ENCODE results near the gene ATP11C. TPM values are rescaled to one million over a fixed set of nuclear protein-coding genes. Genes with fewer than 3 reads are reported as not detected.
"Not testable (repeated sequence)": the region's sequence is repeated elsewhere in the genome, so short reads cannot be mapped to it uniquely, and the experiment has no call there.

ATP11C gene
- total RNA-seq, 1 experiment from 2014 or later = 19.4 TPM

GRCh38 chrX:139924069-139924695, 8.7 kb downstream of the ATP11C start (continued):
- TF ChIP-seq POLR2AphosphoS5 (IDR thresholded peaks at IDR 0.05; ENCODE audit: low read depth, low read length) (no peak), SRF (IDR thresholded peaks at IDR 0.05; ENCODE audit: low read depth) (no peak), ELF1 (IDR thresholded peaks at IDR 0.05; ENCODE audit: borderline replicate concordance, low read depth) (no peak), ZFX (IDR thresholded peaks at IDR 0.05) (no peak), SP1 (IDR thresholded peaks at IDR 0.05; ENCODE audit: low read depth) (no peak), EZH2 (IDR thresholded peaks at IDR 0.05) (no peak), ZNF274 (IDR thresholded peaks at IDR 0.05; ENCODE audit: low read depth, low read length) (no peak), EGR1 (IDR thresholded peaks at IDR 0.05; ENCODE audit: low read depth) (no peak), FOSL1 (IDR thresholded peaks at IDR 0.05; ENCODE audit: low read depth) (no peak)
- TF ChIP-seq, protein P1, sequence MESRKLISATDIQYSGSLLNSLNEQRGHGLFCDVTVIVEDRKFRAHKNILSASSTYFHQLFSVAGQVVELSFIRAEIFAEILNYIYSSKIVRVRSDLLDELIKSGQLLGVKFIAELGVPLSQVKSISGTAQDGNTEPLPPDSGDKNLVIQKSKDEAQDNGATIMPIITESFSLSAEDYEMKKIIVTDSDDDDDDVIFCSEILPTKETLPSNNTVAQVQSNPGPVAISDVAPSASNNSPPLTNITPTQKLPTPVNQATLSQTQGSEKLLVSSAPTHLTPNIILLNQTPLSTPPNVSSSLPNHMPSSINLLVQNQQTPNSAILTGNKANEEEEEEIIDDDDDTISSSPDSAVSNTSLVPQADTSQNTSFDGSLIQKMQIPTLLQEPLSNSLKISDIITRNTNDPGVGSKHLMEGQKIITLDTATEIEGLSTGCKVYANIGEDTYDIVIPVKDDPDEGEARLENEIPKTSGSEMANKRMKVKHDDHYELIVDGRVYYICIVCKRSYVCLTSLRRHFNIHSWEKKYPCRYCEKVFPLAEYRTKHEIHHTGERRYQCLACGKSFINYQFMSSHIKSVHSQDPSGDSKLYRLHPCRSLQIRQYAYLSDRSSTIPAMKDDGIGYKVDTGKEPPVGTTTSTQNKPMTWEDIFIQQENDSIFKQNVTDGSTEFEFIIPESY (IDR thresholded peaks at IDR 0.05; ENCODE audit: extremely low read depth, insufficient replicate concordance, low read length) = no peak

- BruUV-seq (replicated peaks); H2AFZ ChIP-seq (ENCODE audit: low read depth, low read length, poor library complexity, severe bottlenecking); H3K4me2 ChIP-seq (ENCODE audit: low read length); H3K27me3 ChIP-seq (ENCODE audit: insufficient read depth, low read length); POLR2A ChIA-PET; CTCF ChIA-PET; H3K36me3 ChIP-seq (ENCODE audit: control insufficient read depth in 1 of 2, insufficient read depth in 2 of 2, low read length in 2 of 2); H3K9ac ChIP-seq (ENCODE audit: low read length); H3K4me3 ChIP-seq (replicated peaks in 1 of 2; ENCODE audit: low read depth in 1 of 2, low read length in 2 of 2); H3K9me2 ChIP-seq (ENCODE audit: insufficient read depth); RAD21 ChIA-PET (ENCODE audit: low non-redundant PET in 1 of 2, low total read pairs in 2 of 2, uncharacterized antibody in 2 of 2, unreplicated experiment in 2 of 2); ATAC-seq; H3K9me3 ChIP-seq (ENCODE audit: control insufficient read depth in 1 of 2, insufficient read depth in 1 of 2, low read depth in 1 of 2, low read length in 2 of 2); H3K27ac ChIP-seq (ENCODE audit: low read depth, low read length); H4K20me1 ChIP-seq (ENCODE audit: insufficient read depth); DNase-seq (ENCODE audit: low read depth, low spot score); H3K4me1 ChIP-seq (ENCODE audit: control insufficient read depth in 1 of 2, insufficient read depth in 2 of 2, low read length in 2 of 2); intact Hi-C loops (cut with micrococcal nuclease): not testable (repeated sequence)
- H3K79me2 ChIP-seq (ENCODE audit: insufficient read depth, low read length) = peaks cover 18% of the 10 kb centered on the region; the same call in 1 of the 2 replicates
Observed at GRCh38 chrX:139921142-139921541, 11.7 kb downstream of the ATP11C start.

Measured in HCT116 (cell line).